Inflammatory macrophage (primary cell): ENCODE data around the gene ALDOA.
"Not testable (repeated sequence)": the region's sequence is repeated elsewhere in the genome, so short reads cannot be mapped to it uniquely, and the experiment has no call there.

ENCODE experiments used
- DNase-seq, 2 donors: peaks; one replicate each; pipeline ENCODE4 v3.0.0-alpha.2; 2020 to 2022

ALDOA gene

GRCh38 chr16:30091474-30092372 lies 26.2 kb downstream of the ALDOA start, which contains the start of gene TBX6:
TBX6 (minus strand) TSS chr16:30091924; CDS start chr16:30091193, 731 bp downstream.
- DNase-seq = peak; percentile 94 to 97

- peak; percentile 98 for DNase-seq
Measured at GRCh38 chr16:30092373-30093010, 26.9 kb downstream of the ALDOA start.

- no peak for DNase-seq
Measured at GRCh38 chr16:30094541-30095165, 29.1 kb downstream of the ALDOA start.

GRCh38 chr16:30095166-30096078 lies 29.9 kb downstream of the ALDOA start:
- DNase-seq = no peak

- DNase-seq = peak; percentile 66 to 87
Measured at GRCh38 chr16:30096105-30096861, 30.7 kb downstream of the ALDOA start, which contains the start of gene YPEL3. YPEL3 (minus strand) TSS chr16:30096213; CDS start chr16:30095482, 731 bp downstream.

GRCh38 chr16:30096862-30097563 lies 31.5 kb downstream of the ALDOA start:
- peak; percentile 54 to 68 for DNase-seq

GRCh38 chr16:30104090-30104489 lies 38.5 kb downstream of the ALDOA start:
- no peak for DNase-seq

GRCh38 chr16:30104492-30104891 lies 38.9 kb downstream of the ALDOA start:
- DNase-seq = no peak

- DNase-seq = no peak
Measured at GRCh38 chr16:30108059-30108850, 42.7 kb downstream of the ALDOA start.

- no peak for DNase-seq
Measured at GRCh38 chr16:30110661-30111060, 45.1 kb downstream of the ALDOA start.

- DNase-seq = peak; percentile 18 to 46
Measured at GRCh38 chr16:30112197-30113030, 46.9 kb downstream of the ALDOA start.

- no peak for DNase-seq
Measured at GRCh38 chr16:30113031-30113710, 47.6 kb downstream of the ALDOA start, which contains the start of gene GDPD3. GDPD3 (minus strand) TSS chr16:30113537; CDS start chr16:30113478, 59 bp downstream.

GRCh38 chr16:30113711-30114333 lies 48.3 kb downstream of the ALDOA start:
- no peak for DNase-seq

- DNase-seq = no peak
Measured at GRCh38 chr16:30114411-30114810, 48.9 kb downstream of the ALDOA start.

- not testable (repeated sequence) for DNase-seq
Measured at GRCh38 chr16:30114833-30115232, 49.3 kb downstream of the ALDOA start.

- no peak for DNase-seq
Measured at GRCh38 chr16:30115238-30115637, 49.7 kb downstream of the ALDOA start.
